ENCODE data around the gene GRK3.
"Not testable (repeated sequence)": the region's sequence is repeated elsewhere in the genome, so short reads cannot be mapped to it uniquely, and the experiment has no call there.

GRK3 gene

GRCh38 chr22:25562966-25563760 lies 1.3 kb upstream of the GRK3 start:
- not testable (repeated sequence) for H3K36me3 ChIP-seq (ENCODE audit: control insufficient read depth, insufficient read depth, low read length); DNase-seq (ENCODE audit: low read depth, low spot score); H3K27ac ChIP-seq (ENCODE audit: low read length); H3K27me3 ChIP-seq (ENCODE audit: control insufficient read depth, insufficient read depth, low read length); H3K9me3 ChIP-seq (ENCODE audit: control insufficient read depth, insufficient read depth, low read length); H3K4me1 ChIP-seq (ENCODE audit: control insufficient read depth, insufficient read depth, low read length); H3K4me3 ChIP-seq (ENCODE audit: low read length)
- no CpG with 5 or more reads among the region's 10 CpGs for WGBS (ENCODE audit: insufficient coverage, insufficient read length)

- no peaks in the 10 kb centered on the region for H3K36me3 ChIP-seq (ENCODE audit: control insufficient read depth, insufficient read depth, low read length)
- no peak for DNase-seq (ENCODE audit: low read depth, low spot score)
- H3K9me3 ChIP-seq (ENCODE audit: control insufficient read depth, insufficient read depth, low read length) = no peaks in the 10 kb centered on the region
- peak overlapping the region; percentile 48; the same call in 1 of the 2 replicates for H3K4me3 ChIP-seq (ENCODE audit: low read length)
- no peak overlapping the region for H3K27ac ChIP-seq (ENCODE audit: low read length)
- no peaks in the 10 kb centered on the region; the same call in 1 of the 2 replicates for H3K27me3 ChIP-seq (ENCODE audit: control insufficient read depth, insufficient read depth, low read length)
- 0 out of 2 replicates have a peak, but pooled peaks cover 2% of the 10 kb centered on the region for H3K4me1 ChIP-seq (ENCODE audit: control insufficient read depth, insufficient read depth, low read length)
- 100% methylated on average over 2 of the region's 21 CpGs for WGBS (ENCODE audit: insufficient coverage, insufficient read length)
Observed at GRCh38 chr22:25563761-25564319, 635 bp upstream of the GRK3 start.

GRCh38 chr22:25564979-25565677 lies 653 bp downstream of the GRK3 start:
- DNase-seq (ENCODE audit: low read depth, low spot score) = peak; percentile 50
- Histone ChIP-seq H3K27ac (ENCODE audit: low read length) (no peak overlapping the region), H3K4me1 (ENCODE audit: control insufficient read depth, insufficient read depth, low read length) (0 out of 2 replicates have a peak, but pooled peaks cover 4% of the 10 kb centered on the region), H3K4me3 (ENCODE audit: low read length) (peak overlapping the region; percentile 48), H3K36me3 (ENCODE audit: control insufficient read depth, insufficient read depth, low read length) (no peaks in the 10 kb centered on the region), H3K27me3 (ENCODE audit: control insufficient read depth, insufficient read depth, low read length) (no peaks in the 10 kb centered on the region; the same call in 1 of the 2 replicates), H3K9me3 (ENCODE audit: control insufficient read depth, insufficient read depth, low read length) (no peaks in the 10 kb centered on the region)
- no CpG with 5 or more reads among the region's 61 CpGs for WGBS (ENCODE audit: insufficient coverage, insufficient read length)

- no CpG with 5 or more reads among the region's 5 CpGs for WGBS (ENCODE audit: insufficient coverage, insufficient read length)
- Histone ChIP-seq H3K27ac (ENCODE audit: low read length) (no peak overlapping the region), H3K27me3 (ENCODE audit: control insufficient read depth, insufficient read depth, low read length) (no peaks in the 10 kb centered on the region; the same call in 1 of the 2 replicates), H3K4me1 (ENCODE audit: control insufficient read depth, insufficient read depth, low read length) (0 out of 2 replicates have a peak, but pooled peaks cover 4% of the 10 kb centered on the region), H3K36me3 (ENCODE audit: control insufficient read depth, insufficient read depth, low read length) (no peaks in the 10 kb centered on the region), H3K9me3 (ENCODE audit: control insufficient read depth, insufficient read depth, low read length) (no peaks in the 10 kb centered on the region), H3K4me3 (ENCODE audit: low read length) (no peak overlapping the region)
- DNase-seq (ENCODE audit: low read depth, low spot score) = no peak
Observed at GRCh38 chr22:25566186-25566897, 1.9 kb downstream of the GRK3 start.

- no peak overlapping the region for H3K27ac ChIP-seq (ENCODE audit: low read length)
- no peak for DNase-seq (ENCODE audit: low read depth, low spot score)
- H3K4me1 ChIP-seq (ENCODE audit: control insufficient read depth, insufficient read depth, low read length) = 0 out of 2 replicates have a peak, but pooled peaks cover 4% of the 10 kb centered on the region
- no peaks in the 10 kb centered on the region for H3K9me3 ChIP-seq (ENCODE audit: control insufficient read depth, insufficient read depth, low read length)
- WGBS (ENCODE audit: insufficient coverage, insufficient read length) = no CpG with 5 or more reads among the region's 2 CpGs
- H3K27me3 ChIP-seq (ENCODE audit: control insufficient read depth, insufficient read depth, low read length) = no peaks in the 10 kb centered on the region; the same call in 1 of the 2 replicates
- H3K36me3 ChIP-seq (ENCODE audit: control insufficient read depth, insufficient read depth, low read length) = no peaks in the 10 kb centered on the region
- no peak overlapping the region for H3K4me3 ChIP-seq (ENCODE audit: low read length)
Observed at GRCh38 chr22:25566898-25567235, 2.4 kb downstream of the GRK3 start.

GRCh38 chr22:25567251-25567675 lies 2.8 kb downstream of the GRK3 start:
- Histone ChIP-seq H3K4me3 (ENCODE audit: low read length) (no peak overlapping the region), H3K27me3 (ENCODE audit: control insufficient read depth, insufficient read depth, low read length) (no peaks in the 10 kb centered on the region; the same call in 1 of the 2 replicates), H3K4me1 (ENCODE audit: control insufficient read depth, insufficient read depth, low read length) (0 out of 2 replicates have a peak, but pooled peaks cover 4% of the 10 kb centered on the region), H3K27ac (ENCODE audit: low read length) (no peak overlapping the region), H3K36me3 (ENCODE audit: control insufficient read depth, insufficient read depth, low read length) (no peaks in the 10 kb centered on the region), H3K9me3 (ENCODE audit: control insufficient read depth, insufficient read depth, low read length) (no peaks in the 10 kb centered on the region)
- no CpG with 5 or more reads among the region's 1 CpG for WGBS (ENCODE audit: insufficient coverage, insufficient read length)
- no peak for DNase-seq (ENCODE audit: low read depth, low spot score)

- no CpG with 5 or more reads among the region's 2 CpGs for WGBS (ENCODE audit: insufficient coverage, insufficient read length)
- H3K36me3 ChIP-seq (ENCODE audit: control insufficient read depth, insufficient read depth, low read length); H3K9me3 ChIP-seq (ENCODE audit: control insufficient read depth, insufficient read depth, low read length); H3K27ac ChIP-seq (ENCODE audit: low read length); H3K4me1 ChIP-seq (ENCODE audit: control insufficient read depth, insufficient read depth, low read length); H3K4me3 ChIP-seq (ENCODE audit: low read length); H3K27me3 ChIP-seq (ENCODE audit: control insufficient read depth, insufficient read depth, low read length); DNase-seq (ENCODE audit: low read depth, low spot score): not testable (repeated sequence)
Observed at GRCh38 chr22:25568066-25568465, 3.6 kb downstream of the GRK3 start.

- no peaks in the 10 kb centered on the region for H3K9me3 ChIP-seq (ENCODE audit: control insufficient read depth, insufficient read depth, low read length)
- H3K36me3 ChIP-seq (ENCODE audit: control insufficient read depth, insufficient read depth, low read length) = no peaks in the 10 kb centered on the region
- H3K27me3 ChIP-seq (ENCODE audit: control insufficient read depth, insufficient read depth, low read length) = no peaks in the 10 kb centered on the region
- no CpG with 5 or more reads among the region's 9 CpGs for WGBS (ENCODE audit: insufficient coverage, insufficient read length)
- H3K4me1 ChIP-seq (ENCODE audit: control insufficient read depth, insufficient read depth, low read length) = 0 out of 2 replicates have a peak, but pooled peaks cover 2% of the 10 kb centered on the region
- no peak overlapping the region for H3K27ac ChIP-seq (ENCODE audit: low read length)
- DNase-seq (ENCODE audit: low read depth, low spot score) = no peak
- H3K4me3 ChIP-seq (ENCODE audit: low read length) = no peak overlapping the region
Observed at GRCh38 chr22:25569361-25569760, 4.9 kb downstream of the GRK3 start.

- no peak overlapping the region for H3K27ac ChIP-seq (ENCODE audit: low read length)
- no peaks in the 10 kb centered on the region for H3K9me3 ChIP-seq (ENCODE audit: control insufficient read depth, insufficient read depth, low read length)
- H3K4me3 ChIP-seq (ENCODE audit: low read length) = no peak overlapping the region
- H3K27me3 ChIP-seq (ENCODE audit: control insufficient read depth, insufficient read depth, low read length) = no peaks in the 10 kb centered on the region
- H3K4me1 ChIP-seq (ENCODE audit: control insufficient read depth, insufficient read depth, low read length) = 0 out of 2 replicates have a peak, but pooled peaks cover 2% of the 10 kb centered on the region
- no peak for DNase-seq (ENCODE audit: low read depth, low spot score)
- WGBS (ENCODE audit: insufficient coverage, insufficient read length) = no CpG with 5 or more reads among the region's 10 CpGs
- H3K36me3 ChIP-seq (ENCODE audit: control insufficient read depth, insufficient read depth, low read length) = no peaks in the 10 kb centered on the region
Observed at GRCh38 chr22:25569983-25570382, 5.5 kb downstream of the GRK3 start.

GRCh38 chr22:25570486-25570885 lies 6.0 kb downstream of the GRK3 start:
- no peaks in the 10 kb centered on the region for H3K9me3 ChIP-seq (ENCODE audit: control insufficient read depth, insufficient read depth, low read length)
- no peaks in the 10 kb centered on the region for H3K27me3 ChIP-seq (ENCODE audit: control insufficient read depth, insufficient read depth, low read length)
- DNase-seq (ENCODE audit: low read depth, low spot score) = no peak
- no peak overlapping the region for H3K27ac ChIP-seq (ENCODE audit: low read length)
- H3K4me1 ChIP-seq (ENCODE audit: control insufficient read depth, insufficient read depth, low read length) = 0 out of 2 replicates have a peak, but pooled peaks cover 2% of the 10 kb centered on the region
- WGBS (ENCODE audit: insufficient coverage, insufficient read length) = no CpG with 5 or more reads among the region's 2 CpGs
- H3K36me3 ChIP-seq (ENCODE audit: control insufficient read depth, insufficient read depth, low read length) = no peaks in the 10 kb centered on the region
- H3K4me3 ChIP-seq (ENCODE audit: low read length) = no peak overlapping the region

All from iPS DF 6.9 (cell line).